Neuronal stem cell (in vitro differentiated cells): ENCODE measurements around the gene GIPC3.
A peak's percentile ranks its signal among the peaks of the same experiment; 100 is the strongest.

Experiments used
- DNase-seq: peaks from one replicate; pipeline ENCODE4 v3.0.0-alpha.2; 2013; ENCODE audit warnings: low spot score
- H2AFZ ChIP-seq: one replicate; pipeline ENCODE4 v1.6.1; 2013; ENCODE audit warnings: mild to moderate bottlenecking, low read length, inconsistent platforms
- H2AK5ac ChIP-seq: 2 replicates; pipeline ENCODE4 v1.6.1; 2013; ENCODE audit warnings: low read depth, mild to moderate bottlenecking, inconsistent platforms, low read length, moderate library complexity, mixed read lengths
- H2BK120ac ChIP-seq: 2 replicates; pipeline ENCODE4 v1.6.1; 2013; ENCODE audit warnings: low read depth, mild to moderate bottlenecking, inconsistent platforms, low read length, moderate library complexity, mixed read lengths
- H2BK12ac ChIP-seq: one replicate; pipeline ENCODE4 v1.6.1; 2013; ENCODE audit warnings: low read length, inconsistent platforms
- H2BK15ac ChIP-seq: 2 replicates; pipeline ENCODE4 v1.6.1; 2013; ENCODE audit warnings: mild to moderate bottlenecking, low read length, inconsistent platforms, mixed read lengths
- H2BK5ac ChIP-seq: one replicate; pipeline ENCODE4 v1.6.1; 2013; ENCODE audit warnings: inconsistent platforms, mild to moderate bottlenecking, low read length, moderate library complexity
- H3K14ac ChIP-seq: one replicate; pipeline ENCODE4 v1.6.1; 2013; ENCODE audit warnings: low read length, inconsistent platforms
- H3K18ac ChIP-seq: 2 replicates; pipeline ENCODE4 v1.6.1; 2013; ENCODE audit warnings: low read length, inconsistent platforms
- H3K23ac ChIP-seq: 2 replicates; pipeline ENCODE4 v1.6.1; 2013; ENCODE audit warnings: low read depth, mild to moderate bottlenecking, mixed read lengths, low read length, inconsistent platforms; ENCODE audit not compliant: poor library complexity
- H3K27ac ChIP-seq: replicated peaks from 3 replicates; pipeline ENCODE4 v1.5.1; 2013; ENCODE audit warnings: low read length, inconsistent platforms
- H3K27me3 ChIP-seq, 3 experiments: 2 replicates each; pipeline ENCODE4 v1.6.1; 2013; ENCODE audit warnings: low read length in 3 of 3, mild to moderate bottlenecking in 2 of 3, inconsistent platforms in 1 of 3, low read depth in 1 of 3, mixed read lengths in 1 of 3, moderate library complexity in 1 of 3; ENCODE audit not compliant: control insufficient read depth in 3 of 3, insufficient read depth in 3 of 3
- H3K36me3 ChIP-seq, 2 donors: replicated peaks in 1 of 2; 2 replicates each; pipeline ENCODE4 v1.6.1; 2013; ENCODE audit warnings: low read length in 2 of 2; ENCODE audit not compliant: control insufficient read depth in 2 of 2, insufficient read depth in 2 of 2
- H3K4ac ChIP-seq: 2 replicates; pipeline ENCODE4 v1.6.1; 2013; ENCODE audit warnings: inconsistent platforms, mild to moderate bottlenecking, low read length, moderate library complexity
- H3K4me1 ChIP-seq, 2 donors: 1 replicate in 1 of 2; 2 replicates in 1 of 2; pipeline ENCODE4 v1.6.1; 2013; ENCODE audit warnings: low read length in 2 of 2, low read depth in 1 of 2; ENCODE audit not compliant: control insufficient read depth in 2 of 2, insufficient read depth in 1 of 2
- H3K4me2 ChIP-seq: one replicate; pipeline ENCODE4 v1.6.1; 2013; ENCODE audit warnings: mild to moderate bottlenecking, low read length, inconsistent platforms; ENCODE audit not compliant: insufficient read depth, poor library complexity, severe bottlenecking
- H3K4me3 ChIP-seq, 2 donors: 2 replicates each; pipeline ENCODE4 v1.5.1; 2013; ENCODE audit warnings: low read length in 2 of 2, mild to moderate bottlenecking in 2 of 2, inconsistent platforms in 1 of 2, moderate library complexity in 1 of 2
- H3K79me1 ChIP-seq: one replicate; pipeline ENCODE4 v1.6.1; 2013; ENCODE audit warnings: low read depth, mild to moderate bottlenecking, inconsistent platforms, low read length, moderate library complexity
- H3K9ac ChIP-seq: one replicate; pipeline ENCODE4 v1.6.1; 2013; ENCODE audit warnings: mild to moderate bottlenecking, low read depth, low read length, inconsistent platforms; ENCODE audit not compliant: poor library complexity
- H3K9me3 ChIP-seq, 2 donors: replicated peaks in 1 of 2; 2 replicates each; pipeline versions ENCODE3 to v1.6.1; 2013; ENCODE audit warnings: low read length in 2 of 2, mild to moderate bottlenecking in 2 of 2, inconsistent platforms in 1 of 2, low read depth in 1 of 2, mixed read lengths in 1 of 2, moderate library complexity in 1 of 2; ENCODE audit not compliant: control insufficient read depth in 2 of 2, insufficient read depth in 1 of 2
- H4K8ac ChIP-seq: one replicate; pipeline ENCODE4 v1.6.1; 2013; ENCODE audit warnings: low read depth, mild to moderate bottlenecking, inconsistent platforms, low read length, moderate library complexity
- H4K91ac ChIP-seq: one replicate; pipeline ENCODE4 v1.6.1; 2013; ENCODE audit warnings: low read length, low read depth, mild to moderate bottlenecking, inconsistent platforms; ENCODE audit not compliant: poor library complexity
- WGBS, 2 donors: extraction: QIAGEN DNeasy Blood & Tissue Kit; methylation state at CpG; one replicate each; pipeline ENCODE4 v1.1.7; 2013; ENCODE audit warnings: missing lambda C conversion rate in 2 of 2, mixed read lengths in 1 of 2; ENCODE audit not compliant: insufficient read length in 2 of 2, insufficient replicate concordance in 1 of 2; ENCODE audit errors: extremely low coverage in 2 of 2; 5-methylcytosine and 5-hydroxymethylcytosine counted together

The GIPC3 gene

GRCh38 chr19:3638208-3639193, 53.2 kb downstream of the GIPC3 start:
- H3K4me1 ChIP-seq: no peaks in the 10 kb centered on the region
- H2AFZ ChIP-seq: no peak overlapping the region
- DNase-seq: no peak
- no peaks in the 10 kb centered on the region for H3K27me3 ChIP-seq
- no peak overlapping the region for H3K27ac ChIP-seq
- H2AK5ac ChIP-seq: no peak overlapping the region
- peaks cover 6% of the 10 kb centered on the region for H3K79me1 ChIP-seq
- H3K4me3 ChIP-seq: peak overlapping the region in 1 of 2 donors; percentile 45
- H3K23ac ChIP-seq: no peak overlapping the region
- H2BK12ac ChIP-seq: no peak overlapping the region
- peaks cover 15 to 33% of the 10 kb centered on the region in 2 donors for H3K36me3 ChIP-seq
- H3K9me3 ChIP-seq: no peaks in the 10 kb centered on the region
- peak overlapping the region; percentile 39 for H2BK5ac ChIP-seq
- no peak overlapping the region for H3K18ac ChIP-seq
- WGBS, 2 donors: no CpG with 5 or more reads among the region's 55 CpGs
- no peak overlapping the region for H3K9ac ChIP-seq
- H3K4me2 ChIP-seq: no peak overlapping the region
- H4K8ac ChIP-seq: no peak overlapping the region
- no peak overlapping the region for H3K14ac ChIP-seq
- H2BK15ac ChIP-seq: no peak overlapping the region
- H3K4ac ChIP-seq: no peak overlapping the region
- H2BK120ac ChIP-seq: no peak overlapping the region
- H4K91ac ChIP-seq: no peak overlapping the region

- Histone ChIP-seq H4K8ac (no peak overlapping the region), H4K91ac (no peak overlapping the region), H3K36me3 (peaks cover 15 to 33% of the 10 kb centered on the region in 2 donors), H3K4ac (no peak overlapping the region), H3K27me3 (no peaks in the 10 kb centered on the region), H2BK15ac (no peak overlapping the region), H2BK120ac (no peak overlapping the region), H3K4me2 (no peak overlapping the region), H3K14ac (no peak overlapping the region), H3K4me3 (no peak overlapping the region), H2AK5ac (no peak overlapping the region), H3K27ac (no peak overlapping the region), H3K9me3 (no peaks in the 10 kb centered on the region), H3K79me1 (peaks cover 2% of the 10 kb centered on the region), H2BK12ac (no peak overlapping the region), H3K9ac (no peak overlapping the region), H2BK5ac (no peak overlapping the region), H3K23ac (peak overlapping the region; percentile 17), H2AFZ (no peak overlapping the region), H3K18ac (no peak overlapping the region), H3K4me1 (no peaks in the 10 kb centered on the region)
- no peak for DNase-seq
- WGBS, 2 donors: no CpG with 5 or more reads among the region's 13 CpGs
Measured at GRCh38 chr19:3639479-3639878, 54.2 kb downstream of the GIPC3 start.

- Histone ChIP-seq H3K4ac (no peak overlapping the region), H3K18ac (no peak overlapping the region), H2BK12ac (no peak overlapping the region), H3K79me1 (peaks cover 2% of the 10 kb centered on the region), H2BK15ac (no peak overlapping the region), H4K8ac (no peak overlapping the region), H3K14ac (no peak overlapping the region), H3K27ac (no peak overlapping the region), H4K91ac (no peak overlapping the region), H2AK5ac (no peak overlapping the region), H3K9me3 (no peaks in the 10 kb centered on the region), H3K27me3 (no peaks in the 10 kb centered on the region), H3K9ac (no peak overlapping the region), H3K36me3 (peaks cover 21 to 47% of the 10 kb centered on the region in 2 donors), H2BK5ac (no peak overlapping the region), H3K4me3 (no peak overlapping the region), H3K4me2 (no peak overlapping the region), H2BK120ac (no peak overlapping the region), H3K23ac (peak overlapping the region; percentile 44), H2AFZ (no peak overlapping the region), H3K4me1 (no peaks in the 10 kb centered on the region)
- no CpG with 5 or more reads among the region's 28 CpGs for WGBS, 2 donors
- DNase-seq: no peak
Measured at GRCh38 chr19:3641515-3642269, 56.4 kb downstream of the GIPC3 start.

- Histone ChIP-seq H4K91ac (no peak overlapping the region), H2BK12ac (no peak overlapping the region), H2BK15ac (no peak overlapping the region), H3K4ac (no peak overlapping the region), H2BK5ac (no peak overlapping the region), H2AFZ (no peak overlapping the region), H3K27ac (no peak overlapping the region), H3K23ac (peak overlapping the region; percentile 44), H3K27me3 (no peaks in the 10 kb centered on the region), H2AK5ac (no peak overlapping the region), H3K9ac (no peak overlapping the region), H3K18ac (no peak overlapping the region), H2BK120ac (no peak overlapping the region), H3K14ac (no peak overlapping the region), H3K36me3 (peaks cover 19 to 48% of the 10 kb centered on the region in 2 donors), H3K4me1 (no peaks in the 10 kb centered on the region), H3K4me2 (no peak overlapping the region), H3K4me3 (no peak overlapping the region), H4K8ac (no peak overlapping the region), H3K9me3 (no peaks in the 10 kb centered on the region), H3K79me1 (peaks cover 2% of the 10 kb centered on the region)
- WGBS, 2 donors: no CpG with 5 or more reads among the region's 17 CpGs
- DNase-seq: no peak
Measured at GRCh38 chr19:3642296-3642695, 57.0 kb downstream of the GIPC3 start.
